LHCN-M2 (cell line): Measurements from ENCODE around the gene MRPL54. TPM values are rescaled to one million over a fixed set of nuclear protein-coding genes. Genes with fewer than 3 reads are reported as not detected.

Experiments
- DNase-seq: peaks from one replicate; pipeline ENCODE4 v3.0.0-alpha.2; 2012; ENCODE audit warnings: low read depth
- polyA plus RNA-seq: library from polyadenylated mRNA; unstranded; fragments of >200 nt; gene quantifications from one replicate; pipeline ENCODE4 v1.2.1, GENCODE V29; 2012; ENCODE audit warnings: missing spikeins
- total RNA-seq: library from RNA; depleted of rRNA; stranded (reverse); fragments of >200 nt; gene quantifications from 2 replicates; pipeline ENCODE4 v1.2.3, GENCODE V29; 2014; rRNA removed

MRPL54 gene
- 38.0 and 50.2 TPM in 2 replicates for total RNA-seq
- 86.3 TPM for polyA plus RNA-seq

- DNase-seq, result peak; percentile 98
Observed at GRCh38 chr19:3762501-3763459, at the start of gene MRPL54. Gene MRPL54, plus strand, starts transcription at chr19:3762682. Its CDS starts 19 bp downstream, at chr19:3762701.

- no peak for DNase-seq
Observed at GRCh38 chr19:3716147-3716668, 46.3 kb upstream of the MRPL54 start.

DNA sequence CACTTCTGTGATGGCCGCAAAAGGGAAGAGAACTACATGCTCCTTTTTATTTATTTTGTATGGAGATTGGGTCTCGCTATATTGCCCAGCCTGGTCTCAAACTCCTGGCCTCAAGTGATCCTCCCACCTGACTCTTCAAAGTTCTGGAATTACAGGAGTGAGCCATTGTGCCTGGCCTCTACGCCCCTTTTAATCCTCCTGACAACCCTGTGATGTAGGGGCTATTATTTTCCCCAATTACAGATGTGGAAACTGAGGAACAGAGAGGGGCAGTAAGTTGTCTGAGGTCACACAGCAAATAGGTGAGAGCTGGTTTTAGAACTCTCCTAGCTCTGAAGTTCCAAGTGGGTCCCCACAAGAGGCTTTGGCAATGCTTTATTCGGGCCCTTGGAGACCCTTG, 42.6 kb upstream of the MRPL54 start:
- no peak for DNase-seq

DNA sequence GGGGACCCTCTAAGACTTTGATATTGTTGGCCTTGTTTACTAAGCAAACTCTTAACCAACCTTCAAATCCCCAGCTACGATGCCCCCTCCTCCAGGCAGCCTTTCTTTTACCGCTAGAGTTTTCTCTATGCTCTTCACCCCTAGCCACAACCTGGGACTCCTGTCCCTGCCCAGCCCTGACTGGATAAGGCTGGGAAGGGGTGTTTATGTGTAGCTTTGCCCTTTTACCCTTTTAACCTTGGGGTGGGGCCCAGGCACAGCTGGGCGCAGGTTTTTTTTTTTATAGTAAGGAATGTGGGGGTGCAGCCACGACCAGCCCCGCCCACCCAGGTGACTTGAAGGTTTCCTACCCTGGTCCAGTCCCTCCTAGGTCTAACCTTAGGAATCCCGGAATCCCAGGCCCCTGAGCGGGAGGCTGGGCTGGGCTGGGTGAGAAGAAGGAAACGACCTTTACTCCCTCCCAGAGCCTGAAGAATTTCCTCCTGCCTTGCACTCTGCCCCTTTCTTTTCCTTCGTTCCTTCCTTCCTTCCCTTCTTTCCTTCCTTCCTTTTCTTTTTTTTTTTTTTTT, 42.0 kb upstream of the MRPL54 start:
- DNase-seq, result no peak

GRCh38 chr19:3721131-3721886, 41.2 kb upstream of the MRPL54 start:
- peak; percentile 71 for DNase-seq

DNA sequence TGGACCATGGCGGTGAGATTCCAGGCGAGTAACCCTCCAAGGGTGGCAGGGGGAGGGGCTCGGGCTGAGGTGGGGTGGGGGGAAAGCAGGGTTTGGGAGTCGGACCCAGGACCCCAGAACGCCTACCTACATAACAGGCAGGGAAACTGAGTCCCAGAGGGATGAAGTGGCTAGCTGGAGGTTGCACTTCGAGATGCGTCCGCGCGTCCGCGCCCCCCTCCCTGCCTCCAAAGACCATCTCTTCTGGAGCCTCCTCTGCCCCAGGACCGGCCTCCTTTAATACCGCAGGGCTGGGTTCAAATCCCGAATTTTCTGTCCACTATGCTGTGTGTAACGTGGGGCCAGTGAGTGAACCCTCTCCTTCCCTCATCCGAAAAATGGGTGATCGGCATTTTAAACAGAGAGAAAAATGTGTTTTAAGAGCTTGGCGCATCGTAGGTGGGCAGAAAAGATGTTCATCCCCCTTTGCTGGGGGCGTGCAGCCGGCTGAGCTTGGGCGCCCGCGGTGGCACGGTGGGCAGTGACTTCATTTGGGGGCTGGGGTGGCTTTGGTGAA, 40.5 kb upstream of the MRPL54 start:
- no peak for DNase-seq

GRCh38 chr19:3722443-3723109, 39.9 kb upstream of the MRPL54 start:
- no peak for DNase-seq

DNA sequence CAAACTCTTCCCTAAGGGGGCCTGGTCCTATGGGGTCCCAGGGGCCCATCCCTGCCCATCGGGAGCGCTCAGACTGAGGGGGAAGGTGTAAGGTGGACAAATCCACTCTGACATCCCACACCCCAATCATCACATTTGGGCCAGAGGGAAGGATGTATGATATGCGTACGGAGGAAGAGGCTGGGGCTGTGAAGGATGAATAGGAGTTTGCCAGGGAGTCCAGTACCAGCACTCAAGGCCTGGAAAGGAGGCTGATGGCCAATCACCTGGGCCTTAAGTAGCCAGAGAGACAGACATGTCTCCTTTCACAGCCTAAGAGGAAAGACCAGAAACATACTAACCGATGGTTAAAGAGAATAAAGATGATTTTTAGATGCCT, 39.4 kb upstream of the MRPL54 start:
- no peak for DNase-seq

DNA sequence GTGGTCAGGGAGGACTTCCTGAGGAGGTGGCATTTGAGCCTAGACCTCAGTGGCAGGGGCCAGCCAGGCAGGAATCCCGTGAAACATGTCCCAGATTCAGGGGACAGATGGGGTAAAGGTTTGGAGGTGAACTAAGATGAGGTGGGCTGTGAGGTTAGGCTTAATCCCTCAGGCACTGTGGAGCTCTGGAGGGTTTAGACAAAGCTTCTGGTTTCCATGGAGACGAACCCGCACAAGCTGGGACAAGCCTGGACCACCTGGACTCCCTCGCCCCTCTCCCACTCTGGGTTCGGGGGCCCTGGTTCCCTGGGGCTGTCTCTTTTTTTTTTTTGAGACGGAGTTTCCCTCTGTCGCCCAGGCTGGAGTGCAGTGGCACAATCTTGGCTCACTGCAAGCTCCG, 38.6 kb upstream of the MRPL54 start:
- no peak for DNase-seq

- no peak for DNase-seq
Observed at GRCh38 chr19:3725121-3725520, 37.4 kb upstream of the MRPL54 start.

GRCh38 chr19:3725640-3726310, 36.7 kb upstream of the MRPL54 start:
- no peak for DNase-seq

DNA sequence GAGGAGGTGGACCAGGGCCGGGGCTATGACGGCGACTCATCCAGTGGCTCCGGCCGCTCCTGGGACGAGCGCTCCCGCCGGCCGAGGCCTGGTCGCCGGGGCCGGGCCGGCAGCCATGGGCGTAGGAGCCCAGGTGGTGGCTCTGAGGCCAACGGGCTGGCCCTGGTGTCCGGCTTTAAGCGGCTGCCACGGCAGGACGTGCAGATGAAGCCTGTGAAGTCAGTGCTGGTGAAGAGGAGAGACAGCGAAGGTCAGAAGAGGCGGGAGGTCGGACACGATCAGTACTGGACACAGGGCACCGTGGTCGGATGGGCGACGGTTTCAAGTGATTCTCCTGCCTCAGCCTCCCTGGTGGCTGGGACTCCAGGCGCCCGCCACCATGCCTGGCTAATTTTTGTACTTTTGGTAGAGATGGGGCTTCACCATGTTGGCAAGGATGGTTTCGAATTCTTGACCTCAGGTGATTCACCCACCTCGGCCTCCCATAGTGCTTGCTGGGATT, 32.0 kb upstream of the MRPL54 start:
- no peak for DNase-seq

DNA sequence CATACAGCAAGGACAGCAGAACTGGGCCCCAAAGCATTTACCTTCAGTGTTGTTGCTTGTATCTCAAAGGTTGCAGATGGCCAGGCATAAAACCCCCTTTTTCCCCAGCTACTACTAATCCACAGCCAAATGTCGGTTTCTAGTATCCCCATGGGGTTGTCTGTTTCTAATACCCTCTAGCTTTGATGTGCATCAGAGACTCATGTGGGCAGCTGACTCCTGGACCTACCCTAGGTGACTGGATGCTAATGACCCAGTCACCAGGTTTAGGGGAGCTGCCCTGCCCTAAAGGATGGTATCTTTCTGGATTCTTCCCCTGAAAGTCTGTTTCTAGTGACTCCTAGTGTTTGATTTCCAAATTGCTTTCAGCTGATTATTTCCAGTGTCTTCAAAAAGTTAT, 30.4 kb upstream of the MRPL54 start:
- DNase-seq, result no peak

GRCh38 chr19:3733549-3734309, 28.8 kb upstream of the MRPL54 start:
- no peak for DNase-seq

DNA sequence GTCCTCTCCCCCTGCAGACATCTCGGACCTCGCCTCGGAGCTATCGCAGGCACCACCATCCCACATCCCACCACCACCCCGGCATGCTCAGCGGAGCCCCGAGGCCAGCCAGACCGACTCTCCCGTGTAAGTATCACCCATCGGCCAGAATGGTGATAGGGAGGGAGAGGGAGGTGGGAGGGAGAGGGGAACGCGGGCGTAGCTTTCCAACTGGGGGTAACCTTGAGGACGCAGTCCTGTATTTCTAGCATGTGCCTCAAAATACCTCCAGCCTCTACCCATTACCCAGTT, 28.2 kb upstream of the MRPL54 start:
- DNase-seq, result no peak

GRCh38 chr19:3736106-3736724, 26.3 kb upstream of the MRPL54 start:
- no peak for DNase-seq

GRCh38 chr19:3737487-3738205, 24.8 kb upstream of the MRPL54 start:
- DNase-seq, result no peak

DNA sequence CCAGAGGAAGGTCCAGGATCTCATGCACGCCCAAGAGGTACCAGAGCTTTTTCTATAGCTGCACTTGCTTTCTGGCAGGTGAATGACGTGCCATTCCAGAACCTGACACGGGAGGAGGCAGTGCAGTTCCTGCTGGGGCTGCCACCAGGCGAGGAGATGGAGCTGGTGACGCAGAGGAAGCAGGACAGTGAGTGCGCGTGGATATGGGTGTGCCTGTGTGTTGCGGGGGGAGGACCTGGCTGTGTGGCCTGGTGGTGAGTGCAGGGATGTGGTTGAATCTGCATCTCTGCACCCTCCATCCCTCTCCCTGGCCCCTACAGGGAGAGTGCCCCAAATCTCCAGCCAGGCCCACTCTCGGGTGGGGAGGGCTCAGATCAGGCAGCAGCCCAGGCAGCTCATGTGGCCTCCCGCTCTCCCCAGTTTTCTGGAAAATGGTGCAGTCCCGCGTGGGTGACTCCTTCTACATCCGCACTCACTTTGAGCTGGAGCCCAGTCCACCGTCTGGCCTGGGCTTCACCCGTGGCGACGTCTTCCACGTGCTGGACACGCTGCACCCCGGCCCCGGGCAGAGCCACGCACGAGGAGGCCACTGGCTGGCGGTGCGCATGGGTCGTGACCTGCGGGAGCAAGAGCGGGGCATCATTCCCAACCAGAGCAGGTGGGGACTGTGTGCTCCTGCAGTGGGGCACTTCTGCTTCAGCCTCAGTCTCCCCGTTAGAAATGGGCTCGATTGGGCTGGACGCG, 23.8 kb upstream of the MRPL54 start:
- no peak for DNase-seq
